CD4-positive, alpha-beta T cell treated with Interleukin-6 at 100 ng/mL for 8 hours (primary cell): ENCODE measurements around the gene B3GAT1.

ENCODE experiments used
- DNase-seq: peaks from one replicate; pipeline ENCODE4 v3.0.0-alpha.2; 2020; ENCODE audit warnings: mixed read lengths, low spot score

B3GAT1 gene

DNA sequence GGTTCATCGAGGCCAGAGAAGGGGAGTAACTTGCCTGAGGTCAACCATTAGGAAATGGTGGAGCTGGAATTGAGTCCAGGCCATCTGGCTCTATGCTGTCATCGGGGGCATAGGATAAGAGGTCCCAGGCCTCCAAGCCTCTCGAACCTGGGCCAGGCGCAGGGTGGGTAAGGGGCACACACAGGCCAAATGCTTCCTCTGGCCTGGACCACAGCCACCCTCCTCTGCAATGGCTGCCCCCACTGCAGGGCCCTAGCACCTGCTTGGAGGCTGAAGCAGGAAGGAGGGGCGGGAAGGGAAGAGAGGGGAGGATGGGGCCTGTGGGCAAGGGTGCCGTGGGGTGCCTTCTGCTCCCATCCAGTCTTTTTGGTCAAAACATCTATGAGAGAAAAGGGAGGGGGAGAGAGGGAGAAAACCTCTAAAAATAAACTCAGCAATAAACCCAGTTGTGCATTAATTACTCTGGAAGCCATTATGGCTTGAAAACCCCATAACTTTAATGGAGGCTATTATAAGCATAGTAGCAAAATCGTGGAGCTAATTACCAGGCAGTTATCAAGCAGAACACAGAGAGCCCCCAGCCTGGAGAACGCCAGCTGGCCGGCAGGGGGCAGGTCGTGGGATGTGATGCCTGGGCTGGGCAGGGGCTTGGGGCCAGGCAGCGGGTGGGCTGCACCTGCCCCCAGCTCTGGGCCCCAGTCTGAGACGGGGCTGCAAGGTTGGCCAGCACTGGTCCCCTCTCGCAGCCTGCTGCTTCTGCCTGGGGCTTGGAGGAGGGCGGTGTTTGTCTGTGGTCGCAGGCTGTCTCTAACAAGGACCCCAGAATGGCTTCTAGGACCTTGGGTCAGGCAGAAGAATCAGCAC is 21.1 kb downstream of the B3GAT1 start:
- no peak for DNase-seq

DNA sequence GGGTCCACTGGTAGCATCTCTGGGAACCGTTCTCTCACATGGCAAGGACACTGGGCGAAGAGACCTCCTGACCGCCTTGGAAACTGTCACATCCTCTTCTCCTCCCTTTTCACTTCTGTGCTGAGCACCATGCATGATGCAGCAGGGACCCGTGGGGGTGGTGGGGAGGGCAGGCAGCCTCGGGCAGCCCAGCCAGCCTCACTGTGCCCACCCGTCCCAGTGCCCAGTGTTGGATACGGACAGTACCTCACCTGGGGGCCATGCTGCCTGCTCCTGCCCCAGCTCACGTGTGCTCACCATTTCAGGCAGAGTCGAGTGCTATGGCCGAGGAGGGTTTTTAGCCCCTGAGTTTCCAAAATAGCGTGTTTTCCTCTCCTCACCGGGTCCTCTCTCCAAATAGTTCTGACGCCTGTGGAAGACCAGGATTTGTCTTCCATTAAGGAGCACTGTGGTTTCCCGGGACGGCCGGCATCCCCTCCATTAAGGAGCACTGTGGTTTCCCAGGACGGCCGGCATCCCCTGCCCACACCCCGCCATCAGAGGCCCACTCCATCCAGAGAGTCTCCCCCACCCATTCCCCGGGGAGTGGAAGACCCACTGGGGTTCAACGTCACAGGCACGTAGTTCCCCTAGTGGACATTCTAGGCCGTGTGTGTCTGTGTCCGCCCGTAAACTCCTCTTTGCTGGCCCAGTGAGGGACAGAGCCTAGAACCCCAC is 22.4 kb downstream of the B3GAT1 start:
- DNase-seq: no peak

DNA sequence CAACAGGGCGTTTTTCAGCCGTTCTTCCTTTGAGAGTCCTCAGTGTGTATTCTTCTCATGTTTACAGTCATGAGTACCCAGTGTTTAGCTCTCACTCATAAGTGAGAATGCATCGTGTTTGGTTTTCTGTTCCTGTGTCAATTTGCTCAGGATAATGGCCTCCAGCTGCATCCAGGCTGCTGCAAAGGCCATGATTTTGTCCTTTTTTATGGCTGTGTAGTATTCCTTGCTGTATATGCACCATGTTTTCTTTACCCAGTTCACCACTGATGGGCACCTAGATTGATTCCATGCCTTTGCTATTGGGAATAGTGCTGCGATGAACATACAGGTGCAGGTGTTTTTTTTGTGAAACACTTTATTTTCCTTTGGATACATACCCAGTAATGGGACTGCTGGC is 23.5 kb downstream of the B3GAT1 start:
- DNase-seq: no peak

DNA sequence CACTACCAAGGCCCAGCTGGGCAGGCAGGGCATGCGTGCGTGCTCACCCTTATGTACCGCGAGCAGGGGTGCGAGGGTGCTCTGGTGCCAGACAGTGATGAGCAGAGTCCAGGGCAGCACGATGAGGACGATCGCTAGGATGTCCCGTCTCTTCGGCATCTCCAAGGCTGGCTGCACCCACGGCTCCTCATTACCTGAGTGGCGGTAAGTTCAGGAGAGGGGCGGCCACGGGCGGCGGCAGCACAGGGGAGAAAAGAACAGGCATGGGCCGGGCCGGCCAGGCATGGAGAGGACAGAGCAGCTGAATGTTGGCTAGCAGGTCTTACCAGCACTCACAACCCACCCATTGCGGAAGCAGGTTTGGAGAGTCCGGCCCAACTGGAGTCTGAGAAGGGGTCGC is 24.5 kb downstream of the B3GAT1 start:
- DNase-seq: no peak

DNA sequence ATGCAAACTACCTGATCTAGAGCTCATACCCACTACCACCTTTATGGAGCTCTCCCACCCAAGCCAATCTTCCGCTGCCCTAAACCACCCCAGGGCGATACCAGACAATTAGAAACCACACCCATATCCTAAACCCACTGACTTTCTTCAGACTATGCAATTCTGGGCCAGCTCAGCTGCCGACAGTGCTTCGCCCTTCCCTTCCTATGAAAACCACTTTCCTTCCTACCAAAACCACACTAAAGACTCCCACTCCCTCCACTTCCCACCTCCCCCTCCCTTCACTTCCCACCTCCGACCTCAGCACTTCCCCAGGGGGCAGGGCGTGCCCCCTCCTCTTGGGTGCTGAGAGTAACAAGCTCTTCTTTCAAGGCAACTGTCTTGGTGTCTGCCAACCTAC is 25.1 kb downstream of the B3GAT1 start:
- DNase-seq: no peak

DNA sequence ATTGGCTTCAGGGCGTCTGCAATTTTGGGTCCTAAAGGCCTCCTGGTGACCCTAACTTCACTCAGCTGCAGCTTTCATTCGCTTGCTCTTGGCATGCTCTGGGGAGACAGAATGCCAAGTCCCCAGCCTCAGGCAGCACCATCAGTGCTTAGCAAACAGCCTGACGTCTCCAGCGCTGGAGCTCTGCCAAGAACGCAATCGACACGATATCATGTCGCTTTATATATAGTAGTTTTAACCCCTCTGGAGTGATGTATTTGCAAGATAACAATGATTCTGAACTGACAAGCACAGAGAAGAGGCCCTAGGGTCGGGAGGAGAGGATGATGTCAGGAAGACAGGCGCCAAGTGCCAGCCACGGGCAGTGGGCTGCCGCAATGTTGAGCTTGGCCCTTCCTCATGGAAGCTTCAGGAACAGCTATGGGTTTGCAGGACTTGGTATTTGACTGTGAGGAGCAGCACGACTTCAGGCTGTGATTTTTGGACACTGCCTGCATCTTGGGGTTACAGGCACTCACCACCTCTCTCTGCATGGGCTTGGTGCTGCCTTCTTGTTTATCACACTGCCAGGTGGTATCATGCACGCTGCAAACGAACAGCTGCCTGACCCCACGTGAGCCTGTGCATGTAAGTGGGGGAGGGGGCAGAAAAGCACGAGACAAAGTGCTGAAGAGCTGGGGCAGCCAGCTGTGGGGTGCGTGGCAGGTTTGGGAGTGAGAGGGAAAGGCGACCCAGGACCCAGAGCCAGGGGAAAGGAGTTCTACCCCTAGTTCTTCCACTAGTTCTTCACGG is 26.1 kb downstream of the B3GAT1 start:
- DNase-seq: no peak

DNA sequence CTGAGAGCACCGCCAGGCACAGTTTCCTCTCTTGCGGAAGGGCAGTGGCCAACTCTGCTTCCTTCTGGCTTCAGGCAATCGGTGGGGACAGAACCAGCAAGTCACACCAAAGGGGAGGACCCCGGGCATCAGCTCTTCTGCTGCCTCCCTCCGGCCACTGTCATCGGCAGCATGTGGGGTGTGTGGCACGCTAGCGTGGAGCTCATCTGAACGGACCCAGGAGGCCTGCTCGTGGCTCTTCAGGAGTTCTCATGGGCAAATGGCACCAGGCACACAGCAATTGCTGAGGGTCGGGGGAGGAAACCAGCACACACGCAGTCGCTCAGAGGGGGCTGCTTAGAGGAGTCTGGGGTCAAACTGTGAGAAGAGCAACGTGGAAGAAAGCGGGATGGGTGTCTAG is 26.9 kb downstream of the B3GAT1 start:
- DNase-seq: no peak

DNA sequence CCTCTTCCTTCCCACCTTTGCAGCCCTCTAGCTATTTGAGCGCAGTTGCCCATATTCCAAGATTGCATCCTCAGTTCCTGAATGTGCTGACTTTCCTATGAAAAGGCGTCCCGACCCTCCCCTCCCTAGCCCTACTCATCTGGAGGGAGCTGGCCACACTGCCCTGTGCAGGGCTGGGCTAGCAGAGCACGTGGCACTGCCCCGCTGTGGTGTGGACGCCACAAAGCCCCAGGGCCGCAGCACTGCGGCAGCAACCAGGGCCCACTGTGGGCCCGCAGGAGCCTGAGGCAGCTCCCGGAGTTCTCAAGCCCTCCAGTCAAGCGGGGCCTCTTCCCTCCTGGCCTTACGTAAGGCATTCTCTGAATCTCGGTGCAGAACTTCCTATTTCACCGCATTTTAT is 27.6 kb downstream of the B3GAT1 start:
- DNase-seq: no peak

DNA sequence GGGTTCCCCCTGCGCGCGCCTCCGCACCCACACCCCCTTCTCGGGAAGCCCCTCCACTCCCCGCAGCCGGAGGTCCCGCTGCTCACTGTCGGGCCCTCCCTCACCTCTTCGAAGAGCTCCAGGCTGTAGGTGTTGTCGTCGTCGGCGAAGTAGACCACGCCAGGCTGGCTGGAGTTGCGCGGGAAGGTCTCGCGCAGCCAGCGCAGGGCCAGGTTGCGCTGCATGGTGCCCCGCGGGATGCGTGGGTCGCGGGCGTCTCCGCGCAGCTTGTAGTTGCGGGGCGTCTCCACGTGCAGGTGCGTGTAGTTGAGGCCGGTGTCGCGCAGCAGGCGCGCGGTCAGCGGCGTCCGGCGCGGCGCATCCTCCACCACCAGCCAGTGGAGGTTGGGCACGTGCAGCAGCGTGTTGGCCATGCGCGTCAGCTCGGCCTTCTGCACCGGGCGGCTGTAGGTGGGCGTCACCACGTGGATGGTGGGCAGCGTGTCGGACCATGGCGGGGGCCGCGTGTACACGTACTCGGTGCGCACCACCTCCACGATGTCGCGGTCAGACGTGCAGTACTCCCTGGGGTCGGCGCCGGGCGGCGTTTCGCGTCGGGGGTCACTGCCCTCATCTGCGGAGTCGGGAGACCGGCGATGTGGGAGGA is 28.3 kb downstream of the B3GAT1 start:
- DNase-seq: no peak

DNA sequence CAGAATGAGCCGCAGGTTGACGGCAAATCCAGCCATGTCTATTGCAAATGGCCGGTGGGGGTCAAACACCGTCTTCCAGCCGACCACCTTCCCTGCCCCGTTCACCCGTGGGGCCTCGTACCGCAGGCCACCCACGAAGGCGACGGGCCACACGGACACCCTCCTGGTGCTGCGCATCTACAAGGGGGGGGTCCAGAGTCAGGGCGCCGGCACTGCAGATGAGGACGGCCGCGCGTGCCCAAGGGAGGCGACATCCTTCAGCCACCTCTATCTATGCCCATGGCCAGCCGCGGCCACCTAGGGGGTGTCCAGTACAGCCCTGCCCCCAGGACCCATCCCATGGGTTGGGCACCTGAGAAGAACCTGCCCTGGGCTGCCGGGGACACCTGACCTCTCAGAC is 29.2 kb downstream of the B3GAT1 start:
- no peak for DNase-seq

DNA sequence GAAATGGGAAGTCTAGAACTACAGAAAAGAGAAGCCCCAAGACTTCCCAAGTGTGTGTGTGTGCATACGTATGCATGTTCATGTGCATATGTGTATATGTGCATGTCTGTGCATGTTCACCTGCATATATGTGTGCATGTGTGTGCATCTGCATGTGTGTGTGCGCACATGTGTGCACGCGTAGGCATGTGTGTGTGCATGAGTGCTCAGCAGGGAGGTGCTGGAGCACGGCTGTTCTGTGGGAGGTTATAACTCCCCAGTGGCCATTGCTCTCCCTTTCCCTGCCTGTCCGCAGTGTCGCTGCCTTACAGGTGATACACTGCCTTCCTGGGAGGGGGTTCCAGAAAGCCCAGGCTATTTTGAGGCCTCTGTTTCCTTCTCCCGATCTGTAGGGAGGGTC is 29.8 kb downstream of the B3GAT1 start:
- no peak for DNase-seq

DNA sequence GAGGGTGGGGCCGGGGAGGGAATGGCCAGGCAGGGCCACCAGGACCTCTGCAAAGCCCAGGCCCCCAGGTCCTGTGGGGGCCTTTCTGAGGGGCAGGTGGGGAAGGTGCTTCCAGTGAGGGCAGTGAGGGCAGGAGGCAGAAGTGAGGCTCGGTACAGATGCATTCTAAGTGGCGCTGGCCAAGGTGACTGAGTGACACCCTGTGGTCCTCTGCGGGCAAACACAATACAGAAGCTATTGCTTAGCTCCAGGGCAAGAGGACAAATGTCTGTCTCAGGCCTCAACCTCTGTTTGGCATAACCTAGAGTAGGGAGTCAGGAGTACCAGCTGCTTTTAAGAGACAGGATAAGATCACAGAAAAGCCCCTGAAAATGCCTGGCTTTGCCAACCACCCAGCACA is 31.3 kb downstream of the B3GAT1 start:
- DNase-seq: no peak

DNA sequence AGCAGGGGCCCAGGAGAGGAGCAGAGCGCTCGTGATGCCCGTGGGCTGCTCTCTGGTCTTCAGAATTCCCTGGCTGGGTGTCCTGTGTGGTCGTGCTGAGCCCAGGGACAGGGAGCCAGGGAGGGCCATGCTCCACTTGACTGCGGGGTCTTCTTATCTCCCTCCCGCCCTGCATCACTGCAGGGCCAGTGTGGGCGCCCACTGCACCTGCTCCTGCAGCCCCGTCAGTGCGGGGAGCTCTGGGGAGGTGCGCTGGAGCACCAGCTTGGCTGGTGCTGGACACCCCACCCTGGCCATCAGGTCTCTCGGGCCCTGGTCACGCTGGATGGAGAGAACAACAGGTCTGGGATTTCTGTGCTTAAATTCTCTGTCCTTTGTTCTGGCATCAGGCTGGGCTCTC is 31.8 kb downstream of the B3GAT1 start:
- DNase-seq: no peak

DNA sequence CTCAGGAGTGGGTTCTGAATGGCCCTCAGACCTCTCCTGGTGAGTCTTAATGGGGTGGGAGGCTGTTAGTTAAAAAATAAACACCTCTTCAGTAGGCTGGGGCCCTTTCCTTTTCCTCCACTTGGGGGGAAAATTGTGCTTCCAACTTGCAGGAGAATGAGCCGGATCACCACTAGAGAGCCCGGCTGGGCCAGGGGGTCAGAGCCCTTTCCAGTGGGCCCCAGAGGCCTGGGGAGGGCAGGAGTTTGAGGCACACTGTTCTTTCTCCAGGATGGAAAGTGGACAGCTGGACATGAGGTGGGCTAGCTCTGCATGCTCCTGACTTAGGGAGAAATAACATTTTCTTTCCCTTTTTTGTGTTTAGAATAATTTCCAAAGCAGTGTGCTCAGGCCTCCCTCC is 32.8 kb downstream of the B3GAT1 start:
- no peak for DNase-seq

DNA sequence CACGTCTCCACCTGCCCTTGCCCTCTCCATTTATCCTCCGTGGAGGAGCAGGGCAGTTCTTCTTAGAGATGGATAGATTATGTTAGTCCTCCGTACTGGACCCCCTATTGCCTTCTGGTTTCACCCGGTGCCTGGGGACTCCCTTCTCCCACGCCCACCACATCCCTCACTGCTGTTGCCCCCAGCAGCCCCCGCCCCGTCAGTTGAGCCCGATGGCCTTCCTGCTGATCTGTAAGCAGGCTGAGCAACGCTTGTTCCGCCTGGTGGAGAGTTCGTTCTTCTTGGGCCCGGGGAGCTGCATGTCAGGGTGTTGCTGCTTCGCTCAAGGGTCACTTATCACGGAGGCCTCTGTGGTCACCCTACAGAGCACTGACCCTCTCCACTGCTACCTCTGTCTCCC is 34.2 kb downstream of the B3GAT1 start:
- no peak for DNase-seq

DNA sequence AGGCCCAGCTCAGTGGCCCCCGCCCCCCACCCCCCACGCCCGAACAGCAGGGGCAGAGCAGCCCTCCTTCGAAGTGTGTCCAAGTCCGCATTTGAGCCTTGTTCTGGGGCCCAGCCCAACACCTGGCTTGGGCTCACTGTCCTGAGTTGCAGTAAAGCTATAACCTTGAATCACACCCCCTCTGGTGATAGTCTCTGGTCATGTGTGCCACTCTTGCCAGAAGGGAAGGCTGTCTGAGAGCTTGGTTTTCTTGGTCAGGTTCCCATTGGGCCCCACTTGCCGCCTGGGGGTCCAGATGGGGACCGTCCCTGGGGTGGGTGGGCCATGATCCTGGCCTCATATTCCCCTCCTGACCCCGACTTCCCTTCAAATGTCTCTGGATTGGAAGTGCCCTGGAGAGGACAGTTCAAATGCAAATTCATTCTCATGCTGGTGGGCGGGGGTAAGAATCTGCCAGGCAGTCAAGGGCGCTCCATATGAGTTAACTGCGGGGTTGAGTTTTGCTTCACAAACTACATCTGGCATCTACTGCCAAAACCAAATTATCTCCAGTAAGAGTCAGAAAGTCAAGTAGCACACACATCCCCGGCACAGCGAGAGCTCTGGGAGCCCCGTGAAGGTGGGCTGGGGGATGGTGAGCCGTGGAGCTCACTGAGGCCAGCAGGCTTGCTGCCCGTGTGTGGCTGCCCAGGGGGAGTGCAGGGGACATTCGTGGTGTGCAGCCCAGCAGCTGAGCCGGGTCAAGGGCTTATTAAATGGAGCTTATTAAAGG is 35.7 kb downstream of the B3GAT1 start:
- DNase-seq: no peak

DNA sequence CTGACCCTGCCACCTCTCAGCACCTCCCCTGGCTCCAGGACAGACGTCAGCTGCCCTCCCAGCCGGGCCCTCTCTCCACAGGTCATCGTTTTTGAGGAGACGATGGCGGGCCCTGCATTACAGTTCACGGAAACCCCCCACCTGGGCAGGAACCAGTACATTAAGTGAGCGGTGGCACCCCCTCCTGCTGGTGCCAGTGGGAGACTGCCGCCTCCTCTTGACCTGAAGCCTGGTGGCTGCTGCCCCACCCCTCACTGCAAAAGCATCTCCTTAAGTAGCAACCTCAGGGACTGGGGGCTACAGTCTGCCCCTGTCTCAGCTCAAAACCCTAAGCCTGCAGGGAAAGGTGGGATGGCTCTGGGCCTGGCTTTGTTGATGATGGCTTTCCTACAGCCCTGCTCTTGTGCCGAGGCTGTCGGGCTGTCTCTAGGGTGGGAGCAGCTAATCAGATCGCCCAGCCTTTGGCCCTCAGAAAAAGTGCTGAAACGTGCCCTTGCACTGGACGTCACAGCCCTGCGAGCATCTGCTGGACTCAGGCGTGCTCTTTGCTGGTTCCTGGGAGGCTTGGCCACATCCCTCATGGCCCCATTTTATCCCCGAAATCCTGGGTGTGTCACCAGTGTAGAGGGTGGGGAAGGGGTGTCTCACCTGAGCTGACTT is 37.0 kb downstream of the B3GAT1 start:
- no peak for DNase-seq

DNA sequence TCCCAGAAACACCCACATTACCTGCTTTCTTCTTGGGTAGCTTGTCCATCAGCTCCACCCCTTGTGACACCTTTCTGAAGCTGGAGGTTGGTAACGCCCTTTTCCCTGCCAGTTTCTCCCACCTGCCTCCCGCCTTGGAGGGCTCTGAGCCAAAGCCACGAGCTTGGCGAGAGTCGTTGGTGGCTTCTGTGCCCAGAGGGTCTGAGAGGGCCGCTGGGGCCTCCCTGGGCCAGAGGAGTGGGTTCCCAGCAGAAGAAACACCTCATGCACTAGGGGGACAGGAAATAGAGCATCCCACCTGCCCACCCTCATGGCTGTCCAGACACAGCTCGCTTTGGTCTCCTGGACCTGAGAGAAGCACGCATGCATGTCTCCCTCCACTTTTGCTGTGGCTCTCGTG is 37.9 kb downstream of the B3GAT1 start:
- no peak for DNase-seq

DNA sequence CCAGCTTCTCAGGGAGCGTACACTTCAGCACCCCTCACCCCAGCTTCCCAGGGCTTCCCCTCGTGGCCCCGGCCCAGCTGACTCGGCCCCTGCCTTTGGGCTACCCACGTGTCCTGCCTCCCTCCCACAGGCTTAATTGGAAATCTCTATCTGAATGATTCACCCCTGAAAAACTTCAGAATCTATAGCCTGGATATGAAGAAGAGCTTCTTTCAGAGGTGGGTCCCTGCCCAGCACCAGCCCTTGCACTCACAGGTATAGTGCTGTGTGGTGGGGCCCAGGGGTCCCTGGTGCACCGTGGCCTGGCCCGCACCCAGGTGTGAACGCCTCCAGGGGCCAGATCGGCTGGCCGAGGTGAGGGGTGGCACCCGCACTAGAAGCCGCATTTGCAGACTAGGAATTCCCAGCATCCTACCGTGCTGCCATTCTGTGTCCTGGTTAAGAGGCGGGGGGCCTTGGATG is 38.4 kb downstream of the B3GAT1 start:
- DNase-seq: no peak

DNA sequence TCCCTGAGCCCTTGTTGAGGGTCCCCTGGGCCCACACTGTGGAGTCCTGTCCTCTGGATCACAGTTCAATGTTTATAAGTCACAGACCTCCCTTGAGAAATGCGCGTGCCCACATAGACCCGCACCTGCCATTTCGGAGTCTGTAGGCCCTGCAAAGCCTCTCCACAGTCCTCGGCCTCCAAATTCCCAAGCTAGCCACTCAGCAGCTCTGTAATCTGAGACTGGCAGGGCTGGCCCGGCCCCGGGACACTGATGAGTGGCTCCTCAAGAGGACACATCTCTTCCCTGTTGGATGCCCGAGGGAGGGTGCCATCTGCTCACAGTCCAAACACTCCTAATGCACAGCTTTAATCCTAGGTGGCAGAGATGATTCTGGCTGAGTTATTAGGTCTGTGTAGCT is 39.1 kb downstream of the B3GAT1 start:
- DNase-seq: no peak

DNA sequence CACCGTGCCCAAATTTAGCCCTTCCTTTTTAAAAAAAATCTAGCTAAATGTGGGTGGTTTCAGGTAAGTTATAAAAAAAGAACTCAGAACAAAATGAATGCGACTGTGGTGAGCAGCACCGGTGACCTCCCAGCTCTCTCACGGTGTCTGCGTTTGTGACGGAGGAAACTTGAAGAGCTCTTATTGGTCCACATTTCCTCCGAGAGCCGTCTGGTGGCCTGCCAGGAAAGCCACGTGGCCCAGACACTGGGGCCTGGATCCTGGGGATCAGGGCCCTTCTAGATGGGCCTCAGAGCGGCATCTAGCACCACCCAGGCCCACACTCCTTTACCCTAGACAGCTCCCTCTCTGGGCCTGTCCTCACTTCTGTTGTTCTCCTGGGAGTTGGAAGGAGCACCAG is 39.5 kb downstream of the B3GAT1 start:
- no peak for DNase-seq
